ENCODE data around the gene AIG1.
"Not testable (repeated sequence)": the region's sequence is repeated elsewhere in the genome, so short reads cannot be mapped to it uniquely, and the experiment has no call there.

AIG1 gene

GRCh38 chr6:143157131-143157530 is 96.4 kb downstream of the AIG1 start:
- Histone ChIP-seq H3K4me2 (ENCODE audit: low read length) (no peak overlapping the region), H3K36me3 (ENCODE audit: insufficient read depth, low read length) (no peaks in the 10 kb centered on the region)

GRCh38 chr6:143158113-143158581 is 97.5 kb downstream of the AIG1 start:
- Histone ChIP-seq H3K36me3 (ENCODE audit: insufficient read depth, low read length) (no peaks in the 10 kb centered on the region), H3K4me3 (ENCODE audit: low read length) (no peak overlapping the region), H3K27me3 (ENCODE audit: control insufficient read depth, insufficient read depth, low read length) (no peaks in the 10 kb centered on the region), H3K4me2 (ENCODE audit: low read length) (no peak overlapping the region), H3K9me3 (replicated peaks; ENCODE audit: low read length) (no peaks in the 10 kb centered on the region), H3K9ac (ENCODE audit: low read depth, low read length) (no peak overlapping the region), H3K4me1 (ENCODE audit: control insufficient read depth, insufficient read depth, low read length) (peaks cover 8% of the 10 kb centered on the region)

More at GRCh38 chr6:143157131-143157530, 96.4 kb downstream of the AIG1 start:
- Histone ChIP-seq H3K4me3 (ENCODE audit: low read length) (no peak overlapping the region), H3K27me3 (ENCODE audit: control insufficient read depth, insufficient read depth, low read length) (no peaks in the 10 kb centered on the region), H3K9me3 (replicated peaks; ENCODE audit: low read length) (no peaks in the 10 kb centered on the region), H3K4me1 (ENCODE audit: control insufficient read depth, insufficient read depth, low read length) (peaks cover 8% of the 10 kb centered on the region), H3K9ac (ENCODE audit: low read depth, low read length) (no peak overlapping the region)

GRCh38 chr6:143159001-143159400 is 98.3 kb downstream of the AIG1 start:
- H3K4me1 ChIP-seq (ENCODE audit: control insufficient read depth, insufficient read depth, low read length): peaks cover 8% of the 10 kb centered on the region
- no peak overlapping the region for H3K4me2 ChIP-seq (ENCODE audit: low read length)
- no peaks in the 10 kb centered on the region for H3K27me3 ChIP-seq (ENCODE audit: control insufficient read depth, insufficient read depth, low read length)
- no peak overlapping the region for H3K9ac ChIP-seq (ENCODE audit: low read depth, low read length)
- H3K4me3 ChIP-seq (ENCODE audit: low read length): no peak overlapping the region
- no peaks in the 10 kb centered on the region for H3K9me3 ChIP-seq (replicated peaks; ENCODE audit: low read length)
- H3K36me3 ChIP-seq (ENCODE audit: insufficient read depth, low read length): no peaks in the 10 kb centered on the region

GRCh38 chr6:143160015-143160414 is 99.3 kb downstream of the AIG1 start:
- Histone ChIP-seq H3K9ac (ENCODE audit: low read depth, low read length) (no peak overlapping the region), H3K4me3 (ENCODE audit: low read length) (no peak overlapping the region), H3K9me3 (replicated peaks; ENCODE audit: low read length) (no peaks in the 10 kb centered on the region), H3K27me3 (ENCODE audit: control insufficient read depth, insufficient read depth, low read length) (no peaks in the 10 kb centered on the region), H3K4me2 (ENCODE audit: low read length) (no peak overlapping the region), H3K4me1 (ENCODE audit: control insufficient read depth, insufficient read depth, low read length) (peaks cover 8% of the 10 kb centered on the region), H3K36me3 (ENCODE audit: insufficient read depth, low read length) (no peaks in the 10 kb centered on the region)

- Histone ChIP-seq H3K4me2 (ENCODE audit: low read length) (no peak overlapping the region), H3K4me3 (ENCODE audit: low read length) (no peak overlapping the region), H3K9ac (ENCODE audit: low read depth, low read length) (no peak overlapping the region), H3K27me3 (ENCODE audit: control insufficient read depth, insufficient read depth, low read length) (no peaks in the 10 kb centered on the region), H3K4me1 (ENCODE audit: control insufficient read depth, insufficient read depth, low read length) (peaks cover 8% of the 10 kb centered on the region), H3K9me3 (replicated peaks; ENCODE audit: low read length) (no peaks in the 10 kb centered on the region), H3K36me3 (ENCODE audit: insufficient read depth, low read length) (no peaks in the 10 kb centered on the region)
Observed at GRCh38 chr6:143160439-143161220, 99.9 kb downstream of the AIG1 start.

- Histone ChIP-seq H3K4me2 (ENCODE audit: low read length) (no peak overlapping the region), H3K4me3 (ENCODE audit: low read length) (no peak overlapping the region), H3K9me3 (replicated peaks; ENCODE audit: low read length) (no peaks in the 10 kb centered on the region), H3K36me3 (ENCODE audit: insufficient read depth, low read length) (no peaks in the 10 kb centered on the region), H3K4me1 (ENCODE audit: control insufficient read depth, insufficient read depth, low read length) (no peaks in the 10 kb centered on the region), H3K9ac (ENCODE audit: low read depth, low read length) (no peak overlapping the region), H3K27me3 (ENCODE audit: control insufficient read depth, insufficient read depth, low read length) (no peaks in the 10 kb centered on the region)
Observed at GRCh38 chr6:143163621-143164020, 102.9 kb downstream of the AIG1 start.

GRCh38 chr6:143164565-143165105 is 103.9 kb downstream of the AIG1 start:
- Histone ChIP-seq H3K9me3 (replicated peaks; ENCODE audit: low read length) (no peaks in the 10 kb centered on the region), H3K4me1 (ENCODE audit: control insufficient read depth, insufficient read depth, low read length) (no peaks in the 10 kb centered on the region), H3K9ac (ENCODE audit: low read depth, low read length) (no peak overlapping the region), H3K27me3 (ENCODE audit: control insufficient read depth, insufficient read depth, low read length) (no peaks in the 10 kb centered on the region), H3K4me3 (ENCODE audit: low read length) (no peak overlapping the region), H3K4me2 (ENCODE audit: low read length) (no peak overlapping the region), H3K36me3 (ENCODE audit: insufficient read depth, low read length) (no peaks in the 10 kb centered on the region)

- Histone ChIP-seq H3K9ac (ENCODE audit: low read depth, low read length) (no peak overlapping the region), H3K4me3 (ENCODE audit: low read length) (no peak overlapping the region)
Observed at GRCh38 chr6:143165315-143165855, 104.7 kb downstream of the AIG1 start.

GRCh38 chr6:143166247-143166695 is 105.6 kb downstream of the AIG1 start:
- Histone ChIP-seq H3K36me3 (ENCODE audit: insufficient read depth, low read length) (no peaks in the 10 kb centered on the region), H3K4me2 (ENCODE audit: low read length) (no peak overlapping the region), H3K4me3 (ENCODE audit: low read length) (no peak overlapping the region), H3K4me1 (ENCODE audit: control insufficient read depth, insufficient read depth, low read length) (no peaks in the 10 kb centered on the region), H3K27me3 (ENCODE audit: control insufficient read depth, insufficient read depth, low read length) (no peaks in the 10 kb centered on the region), H3K9me3 (replicated peaks; ENCODE audit: low read length) (no peaks in the 10 kb centered on the region), H3K9ac (ENCODE audit: low read depth, low read length) (no peak overlapping the region)

More at GRCh38 chr6:143165315-143165855, 104.7 kb downstream of the AIG1 start:
- no peaks in the 10 kb centered on the region for H3K4me1 ChIP-seq (ENCODE audit: control insufficient read depth, insufficient read depth, low read length)
- no peaks in the 10 kb centered on the region for H3K36me3 ChIP-seq (ENCODE audit: insufficient read depth, low read length)
- H3K4me2 ChIP-seq (ENCODE audit: low read length): no peak overlapping the region
- H3K27me3 ChIP-seq (ENCODE audit: control insufficient read depth, insufficient read depth, low read length): no peaks in the 10 kb centered on the region
- no peaks in the 10 kb centered on the region for H3K9me3 ChIP-seq (replicated peaks; ENCODE audit: low read length)

- no peaks in the 10 kb centered on the region for H3K9me3 ChIP-seq (replicated peaks; ENCODE audit: low read length)
- H3K27me3 ChIP-seq (ENCODE audit: control insufficient read depth, insufficient read depth, low read length): no peaks in the 10 kb centered on the region
- no peaks in the 10 kb centered on the region for H3K36me3 ChIP-seq (ENCODE audit: insufficient read depth, low read length)
- H3K4me3 ChIP-seq (ENCODE audit: low read length): no peak overlapping the region
- H3K4me1 ChIP-seq (ENCODE audit: control insufficient read depth, insufficient read depth, low read length): no peaks in the 10 kb centered on the region
- no peak overlapping the region for H3K9ac ChIP-seq (ENCODE audit: low read depth, low read length)
- H3K4me2 ChIP-seq (ENCODE audit: low read length): no peak overlapping the region
Observed at GRCh38 chr6:143167224-143167623, 106.5 kb downstream of the AIG1 start.

GRCh38 chr6:143168396-143168816 is 107.7 kb downstream of the AIG1 start:
- not testable (repeated sequence) for H3K9ac ChIP-seq (ENCODE audit: low read depth, low read length)

More at GRCh38 chr6:143168396-143168816, 107.7 kb downstream of the AIG1 start:
- not testable (repeated sequence) for H3K27me3 ChIP-seq (ENCODE audit: control insufficient read depth, insufficient read depth, low read length); H3K36me3 ChIP-seq (ENCODE audit: insufficient read depth, low read length); H3K4me3 ChIP-seq (ENCODE audit: low read length); H3K9me3 ChIP-seq (replicated peaks; ENCODE audit: low read length); H3K4me1 ChIP-seq (ENCODE audit: control insufficient read depth, insufficient read depth, low read length); H3K4me2 ChIP-seq (ENCODE audit: low read length)

Measured in skeletal muscle satellite cell (primary cell).